ENCODE data around the gene PLAAT2. TPM values are rescaled to one million over a fixed set of nuclear protein-coding genes. Genes with fewer than 3 reads are reported as not detected.
A peak's percentile ranks its signal among the peaks of the same experiment; 100 is the strongest.

PLAAT2 gene
- total and polyA plus RNA-seq, 2 of the 13 experiments (the other 11 are each of a cell fraction or from before 2014, with no cell fraction given): 0.22 TPM; not detected in 1

DNA sequence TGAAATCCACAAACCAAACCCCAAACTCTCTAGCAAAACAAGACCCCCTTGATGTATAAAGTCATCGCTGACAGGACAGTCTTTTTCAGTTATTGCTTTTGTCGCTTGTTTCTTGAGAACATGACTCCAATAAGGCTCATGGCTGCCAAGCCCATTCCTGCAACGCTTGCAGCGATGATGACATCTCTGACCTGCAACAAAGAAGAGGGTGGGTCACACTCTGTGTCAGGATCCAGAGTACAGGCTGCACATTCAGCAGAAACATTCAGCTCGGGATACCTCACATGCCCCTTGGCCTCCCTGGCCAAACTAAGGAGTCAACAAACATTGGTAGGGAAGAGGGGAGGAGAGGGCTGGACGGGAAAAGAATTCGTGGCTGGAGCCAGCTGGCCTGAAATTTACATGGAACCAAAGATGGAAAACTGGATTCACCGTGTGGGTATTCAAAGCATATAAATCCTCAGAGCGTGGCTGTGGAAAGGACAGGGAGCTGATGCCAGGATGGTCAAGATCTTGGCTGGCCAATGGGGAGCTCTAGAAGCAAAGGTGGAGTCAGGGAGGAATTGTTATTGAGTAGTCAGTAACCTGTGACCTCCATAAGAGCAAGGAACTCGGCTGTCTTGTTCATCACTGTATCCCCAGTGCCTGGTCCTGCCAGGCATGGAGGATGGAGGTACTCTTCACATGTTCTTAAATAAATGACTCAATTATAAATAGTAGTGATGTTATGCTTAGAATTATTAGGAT, 11.8 kb upstream of the PLAAT2 start (continued):
- TF ChIP-seq ZSCAN21 (CRISPR knock-in tag; IDR thresholded peaks at IDR 0.05; ENCODE audit: borderline replicate concordance) (0 out of 2 replicates have a peak, but pooled peaks have one; percentile 25), ZNF652 (CRISPR knock-in tag; IDR thresholded peaks at IDR 0.05; ENCODE audit: borderline replicate concordance, low read depth) (no peak), HIVEP1 (CRISPR knock-in tag; IDR thresholded peaks at IDR 0.05) (peak; percentile 54; the same call in 1 of the 2 replicates), PHF8 (CRISPR knock-in tag; IDR thresholded peaks at IDR 0.05) (peak; percentile 24; the same call in 1 of the 2 replicates), KAT8 (CRISPR knock-in tag; IDR thresholded peaks at IDR 0.05) (0 out of 2 replicates have a peak, but pooled peaks have one; percentile 19), KMT2B (CRISPR knock-in tag; IDR thresholded peaks at IDR 0.05) (no peak), CEBPB (IDR thresholded peaks at IDR 0.05; ENCODE audit: borderline replicate concordance, low read depth, low read length) (peak; percentile 82), SMAD3 (CRISPR knock-in tag; IDR thresholded peaks at IDR 0.05) (peak; percentile 33; the same call in 1 of the 2 replicates), KDM2A (CRISPR knock-in tag; IDR thresholded peaks at IDR 0.05; ENCODE audit: borderline replicate concordance, low read depth) (peak; percentile 40; the same call in 1 of the 2 replicates), ELF3 (CRISPR knock-in tag; IDR thresholded peaks at IDR 0.05) (no peak; the same call in 1 of the 2 replicates), SOX6 (IDR thresholded peaks at IDR 0.05) (no peak), SOX6 (CRISPR knock-in tag; IDR thresholded peaks at IDR 0.05) (peak; percentile 83), ATF7 (IDR thresholded peaks at IDR 0.05) (peak; percentile 34; the same call in 1 of the 2 replicates), ATF7 (CRISPR knock-in tag; IDR thresholded peaks at IDR 0.05) (no peak; the same call in 1 of the 2 replicates), HDAC2 (CRISPR knock-in tag; IDR thresholded peaks at IDR 0.05) (peak; percentile 42; the same call in 1 of the 2 replicates), ZBTB14 (CRISPR knock-in tag; IDR thresholded peaks at IDR 0.05) (no peak), CHD4 (IDR thresholded peaks at IDR 0.05; ENCODE audit: borderline replicate concordance, low read length) (0 out of 2 replicates have a peak, but pooled peaks have one; percentile 54), FOSL2 (CRISPR knock-in tag; IDR thresholded peaks at IDR 0.05) (peak; percentile 47), ZNF781 (CRISPR knock-in tag; IDR thresholded peaks at IDR 0.05; ENCODE audit: borderline replicate concordance, not compliant biosample characterization) (peak; percentile 6)
- TF ChIP-seq, protein P1, sequence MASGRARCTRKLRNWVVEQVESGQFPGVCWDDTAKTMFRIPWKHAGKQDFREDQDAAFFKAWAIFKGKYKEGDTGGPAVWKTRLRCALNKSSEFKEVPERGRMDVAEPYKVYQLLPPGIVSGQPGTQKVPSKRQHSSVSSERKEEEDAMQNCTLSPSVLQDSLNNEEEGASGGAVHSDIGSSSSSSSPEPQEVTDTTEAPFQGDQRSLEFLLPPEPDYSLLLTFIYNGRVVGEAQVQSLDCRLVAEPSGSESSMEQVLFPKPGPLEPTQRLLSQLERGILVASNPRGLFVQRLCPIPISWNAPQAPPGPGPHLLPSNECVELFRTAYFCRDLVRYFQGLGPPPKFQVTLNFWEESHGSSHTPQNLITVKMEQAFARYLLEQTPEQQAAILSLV (CRISPR knock-in tag; IDR thresholded peaks at IDR 0.05; ENCODE audit: borderline replicate concordance): peak; percentile 55; the same call in 1 of the 2 replicates
- TF ChIP-seq, protein P2, sequence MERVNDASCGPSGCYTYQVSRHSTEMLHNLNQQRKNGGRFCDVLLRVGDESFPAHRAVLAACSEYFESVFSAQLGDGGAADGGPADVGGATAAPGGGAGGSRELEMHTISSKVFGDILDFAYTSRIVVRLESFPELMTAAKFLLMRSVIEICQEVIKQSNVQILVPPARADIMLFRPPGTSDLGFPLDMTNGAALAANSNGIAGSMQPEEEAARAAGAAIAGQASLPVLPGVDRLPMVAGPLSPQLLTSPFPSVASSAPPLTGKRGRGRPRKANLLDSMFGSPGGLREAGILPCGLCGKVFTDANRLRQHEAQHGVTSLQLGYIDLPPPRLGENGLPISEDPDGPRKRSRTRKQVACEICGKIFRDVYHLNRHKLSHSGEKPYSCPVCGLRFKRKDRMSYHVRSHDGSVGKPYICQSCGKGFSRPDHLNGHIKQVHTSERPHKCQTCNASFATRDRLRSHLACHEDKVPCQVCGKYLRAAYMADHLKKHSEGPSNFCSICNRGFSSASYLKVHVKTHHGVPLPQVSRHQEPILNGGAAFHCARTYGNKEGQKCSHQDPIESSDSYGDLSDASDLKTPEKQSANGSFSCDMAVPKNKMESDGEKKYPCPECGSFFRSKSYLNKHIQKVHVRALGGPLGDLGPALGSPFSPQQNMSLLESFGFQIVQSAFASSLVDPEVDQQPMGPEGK (CRISPR knock-in tag; IDR thresholded peaks at IDR 0.05): no peak
- TF ChIP-seq, protein P3, sequence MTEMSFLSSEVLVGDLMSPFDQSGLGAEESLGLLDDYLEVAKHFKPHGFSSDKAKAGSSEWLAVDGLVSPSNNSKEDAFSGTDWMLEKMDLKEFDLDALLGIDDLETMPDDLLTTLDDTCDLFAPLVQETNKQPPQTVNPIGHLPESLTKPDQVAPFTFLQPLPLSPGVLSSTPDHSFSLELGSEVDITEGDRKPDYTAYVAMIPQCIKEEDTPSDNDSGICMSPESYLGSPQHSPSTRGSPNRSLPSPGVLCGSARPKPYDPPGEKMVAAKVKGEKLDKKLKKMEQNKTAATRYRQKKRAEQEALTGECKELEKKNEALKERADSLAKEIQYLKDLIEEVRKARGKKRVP (CRISPR knock-in tag; IDR thresholded peaks at IDR 0.05): peak in 1 of 2 experiments; percentile 80; a peak in 2 of 4 replicates
